GM12878 (cell line): ENCODE results near the gene LUZP2. TPM values are rescaled to one million over a fixed set of nuclear protein-coding genes. Genes with fewer than 3 reads are reported as not detected.

Experiments
- ATAC-seq: fragments of 200-7000 bp; cut with Tn5 transposase; 3 replicates; pipeline ENCODE4 v1.9.1; 2020; ENCODE audit warnings: mild to moderate bottlenecking, moderate library complexity
- Bru-seq: library from RNA; stranded (reverse); fragments of 400-500 nt; gene quantifications from one replicate; lab custom pipeline; 2021; lab: Mats Ljungman, UMichigan
- BruChase-seq, 2 experiments: library from RNA; stranded (reverse); fragments of 400-500 nt; gene quantifications; one replicate each; lab custom pipeline; 2021; lab: Mats Ljungman, UMichigan
- BruUV-seq: library from RNA; stranded (reverse); fragments of 400-500 nt; replicated peaks from 2 replicates; lab custom pipeline; 2021; lab: Mats Ljungman, UMichigan
- CTCF ChIA-PET: fragments of 300-600 bp; sonication (Branson Sonifier 250); formaldehyde crosslinking; extraction: SDS; loops from one replicate; lab custom pipeline; 2021; ENCODE audit warnings: inconsistent platforms; lab: Yijun Ruan, JAX
- POLR2A ChIA-PET: fragments of 350-600 bp; formaldehyde crosslinking; extraction: SDS; loops from one replicate; lab custom pipeline; 2021; ENCODE audit warnings: inconsistent platforms; lab: Charles Lee
- RAD21 ChIA-PET: fragments of 300-600 bp; sonication (Branson Sonifier 250); formaldehyde crosslinking; loops from one replicate; lab custom pipeline; 2023; ENCODE audit warnings: antibody characterized with exemption; ENCODE audit not compliant: unreplicated experiment; lab: Charles Lee
- SMC1A ChIA-PET: fragments of 300-600 bp; sonication (Branson Sonifier 250); formaldehyde crosslinking; loops from one replicate; lab custom pipeline; 2023; ENCODE audit not compliant: unreplicated experiment, uncharacterized antibody; lab: Charles Lee
- DNase-seq: peaks from one replicate; pipeline ENCODE4 v3.0.0-alpha.2; 2011; ENCODE audit warnings: low read depth, low spot score
- FAIRE-seq: peaks from 3 replicates; lab custom pipeline; 2011; peaks lifted over from hg19 to GRCh38; lab: Jason Lieb, UNC
- H2AFZ ChIP-seq: 2 replicates; pipeline ENCODE4 v1.6.0; 2011; ENCODE audit warnings: low read depth, low read length, control low read depth; ENCODE audit not compliant: control insufficient read depth
- H3K27ac ChIP-seq: 2 replicates; pipeline ENCODE4 v1.5.1; 2011; ENCODE audit warnings: control low read depth; ENCODE audit not compliant: control insufficient read depth, insufficient read depth
- H3K27me3 ChIP-seq, 2 experiments: replicated peaks in 1 of 2; 2 replicates each; pipeline versions ENCODE4 v1.6.0 to v1.6.1; 2011; ENCODE audit warnings: low read length in 1 of 2; ENCODE audit not compliant: control insufficient read depth in 2 of 2, insufficient read depth in 2 of 2
- H3K36me3 ChIP-seq, 2 experiments: 2 replicates each; pipeline ENCODE4 v1.5.1; 2011; ENCODE audit warnings: low read length in 1 of 2; ENCODE audit not compliant: control insufficient read depth in 2 of 2, insufficient read depth in 2 of 2
- H3K4me1 ChIP-seq: 2 replicates; pipeline ENCODE4 v1.6.1; 2011; ENCODE audit warnings: mild to moderate bottlenecking, low read length, moderate library complexity, mixed read lengths; ENCODE audit not compliant: control insufficient read depth, insufficient read depth
- H3K4me2 ChIP-seq: 2 replicates; pipeline ENCODE4 v1.6.0; 2011; ENCODE audit warnings: control low read depth; ENCODE audit not compliant: control insufficient read depth, insufficient read depth
- H3K4me3 ChIP-seq: fragments of 200-600 bp; sonication (generic); 2 replicates; pipeline ENCODE4 v1.5.1; 2016
- H3K79me2 ChIP-seq: 2 replicates; pipeline ENCODE4 v1.6.0; 2011; ENCODE audit warnings: low read length; ENCODE audit not compliant: control insufficient read depth, insufficient read depth
- H3K9ac ChIP-seq: 2 replicates; pipeline ENCODE4 v1.8.0; 2011; ENCODE audit warnings: low read length, control low read depth, mixed read lengths; ENCODE audit not compliant: control insufficient read depth, insufficient read depth
- H3K9me3 ChIP-seq: replicated peaks from 3 replicates; pipeline ENCODE4 v1.5.1; 2011; ENCODE audit warnings: mild to moderate bottlenecking, low read length; ENCODE audit not compliant: control insufficient read depth, insufficient read depth
- H4K20me1 ChIP-seq: 2 replicates; pipeline ENCODE4 v1.6.0; 2011; ENCODE audit not compliant: control insufficient read depth, insufficient read depth
- CHD2 ChIP-seq: IDR thresholded peaks from 2 replicates; pipeline ENCODE4 v1.6.1; 2011; ENCODE audit warnings: low read depth, low read length, improper control_type of control experiment, borderline replicate concordance
- E2F8 ChIP-seq: fragments of 450-650 bp; IDR thresholded peaks from 2 replicates; pipeline ENCODE4 v1.6.1; 2018; ENCODE audit warnings: mild to moderate bottlenecking, low read depth, moderate library complexity; ENCODE audit not compliant: partially characterized antibody
- EP300 ChIP-seq, 2 experiments: fragments of 150-350 bp in 1 of 2; IDR thresholded peaks; 2 replicates each; pipeline ENCODE4 v1.6.1; 2011 to 2012; ENCODE audit warnings: low read depth in 2 of 2, low read length in 2 of 2, borderline replicate concordance in 1 of 2, improper control_type of control experiment in 1 of 2, inconsistent platforms in 1 of 2; ENCODE audit not compliant: control insufficient read depth in 1 of 2
- ESRRA ChIP-seq: IDR thresholded peaks from 2 replicates; pipeline ENCODE4 v1.6.1; 2012; ENCODE audit warnings: mild to moderate bottlenecking, low read length, improper control_type of control experiment
- MYC ChIP-seq: IDR thresholded peaks from 2 replicates; pipeline ENCODE4 v1.6.1; 2011; ENCODE audit warnings: mild to moderate bottlenecking, low read length, moderate library complexity, inconsistent platforms; ENCODE audit not compliant: insufficient read depth, insufficient replicate concordance, insufficient read length, severe bottlenecking
- RB1 ChIP-seq: fragments of 450-650 bp; formaldehyde crosslinking; IDR thresholded peaks from 2 replicates; pipeline ENCODE4 v1.6.1; 2017; ENCODE audit warnings: mild to moderate bottlenecking, borderline replicate concordance
- RCOR1 ChIP-seq: conservative IDR thresholded peaks from 2 replicates; pipeline ENCODE4 v1.6.1; 2012; ENCODE audit warnings: low read depth, low read length, improper control_type of control experiment
- RFX5 ChIP-seq: IDR thresholded peaks from 2 replicates; pipeline ENCODE4 v1.6.1; 2011; ENCODE audit warnings: low read depth, low read length, improper control_type of control experiment
- SUPT20H ChIP-seq: IDR thresholded peaks from 2 replicates; pipeline ENCODE4 v1.6.1; 2011; ENCODE audit warnings: low read depth, mild to moderate bottlenecking, low read length, moderate library complexity, borderline replicate concordance; ENCODE audit not compliant: control insufficient read depth
- TARDBP ChIP-seq: IDR thresholded peaks from 2 replicates; pipeline ENCODE4 v1.6.1; 2016; ENCODE audit warnings: borderline replicate concordance
- WGBS: methylation state at CpG from one replicate; pipeline ENCODE4 v1.1.6; 2016; ENCODE audit warnings: low lambda C conversion rate; ENCODE audit not compliant: insufficient replicate concordance, insufficient coverage; ENCODE audit errors: missing lambda C conversion rate; 5-methylcytosine and 5-hydroxymethylcytosine counted together
- in situ Hi-C: fragments of 300-500 bp; cut with MboI; formaldehyde crosslinking; loops from 9 replicates; pipeline ENCODE4 v1.14.3; 2018; ENCODE audit warnings: mixed read lengths
- intact Hi-C: fragments of 100-400 bp; cut with micrococcal nuclease; formaldehyde crosslinking; loops from one replicate; pipeline ENCODE4 v1.14.2; 2022; ENCODE audit not compliant: unreplicated experiment
- long read RNA-seq, 2 experiments: library from polyadenylated mRNA; unstranded; transcript quantifications; one replicate each; pipeline ENCODE4 v2.0.0, GENCODE V29; 2019 to 2020
- polyA minus RNA-seq, 3 experiments: library from RNA; depleted of rRNA, polyadenylated mRNA; stranded (reverse); fragments of >200 nt; gene quantifications; 2 replicates each; pipeline ENCODE4 v1.2.3, GENCODE V29; 2011
- polyA plus RNA-seq, 11 experiments: library from polyadenylated mRNA; depleted of rRNA in 4 of 11; unstranded in 6 of 11; stranded (reverse) in 5 of 11; fragments of >200 nt; fragmentation: Nextera tagmentation in 4 of 11; fragmentation: Illumina TruSeq in 1 of 11; extraction: Ambion mirVana in 4 of 11; extraction: Trizol in 1 of 11; gene quantifications; 1 replicate in 1 of 11; 2 replicates in 10 of 11; pipeline versions ENCODE4 v1.2.1 to v1.2.3, GENCODE V29; 2011 to 2016; ENCODE audit warnings: inconsistent platforms in 2 of 11, missing spikeins in 2 of 11, low read depth in 1 of 11
- total RNA-seq, 4 experiments: library from RNA; depleted of rRNA in 3 of 4; stranded (reverse); fragments of >200 nt in 3 of 4; fragmentation: Illumina TruSeq in 1 of 4; extraction: Trizol in 1 of 4; gene quantifications; 2 replicates each; pipeline versions ENCODE4 v1.2.1 to v1.2.3, GENCODE V29; 2013 to 2021
- TF ChIP-seq, protein P1 (sequence below): IDR thresholded peaks from 2 replicates; pipeline ENCODE4 v1.6.1; 2011; ENCODE audit warnings: borderline replicate concordance, low read depth, mild to moderate bottlenecking, moderate library complexity, low read length; ENCODE audit not compliant: insufficient read depth, poor library complexity, severe bottlenecking
- TF ChIP-seq, protein P2 (sequence below): IDR thresholded peaks from 2 replicates; pipeline ENCODE4 v1.6.1; 2011; ENCODE audit warnings: borderline replicate concordance, low read depth, mild to moderate bottlenecking, moderate library complexity, mixed read lengths, low read length; ENCODE audit not compliant: insufficient read depth; ENCODE audit errors: extremely low read length

LUZP2 gene
- total RNA-seq (2013; cell fraction: nucleolus; rRNA removed): not detected in 2 replicates
- total RNA-seq (2014; rRNA removed) (not detected in 2 replicates), total RNA-seq (2014; rRNA removed; fragmentation: Illumina TruSeq; extraction: Trizol) (not detected in 2 replicates), total RNA-seq (2021) (not detected in 2 replicates), polyA plus RNA-seq (2011; rRNA removed) (not detected in 2 replicates), polyA plus RNA-seq (2014; fragmentation: Illumina TruSeq; extraction: Trizol) (not detected in 2 replicates), polyA plus RNA-seq (2014; fragmentation: Nextera tagmentation; extraction: Ambion mirVana) (not detected), polyA plus RNA-seq (2014; rRNA removed) (not detected in 2 replicates), polyA plus RNA-seq (2016; fragmentation: Nextera tagmentation; extraction: Ambion mirVana) (not detected), polyA minus RNA-seq (2011; rRNA and poly(A)+ RNA removed) (not detected in 2 replicates), Bru-seq, nascent RNA (percentile 0 among the genes with signal in this experiment), BruChase-seq, experiment 1, labeled RNA remaining after a 6-hour chase (percentile 0 among the genes with signal in this experiment), BruChase-seq, experiment 2, labeled RNA remaining after a 2-hour chase (percentile 0 among the genes with signal in this experiment)
- polyA plus RNA-seq (2011; ENCODE audit: low read depth): not detected
- polyA plus RNA-seq (2011; cell fraction: cytosol; rRNA removed): not detected in 2 replicates
- not detected in 2 replicates for polyA plus RNA-seq (2011; cell fraction: nucleus; rRNA removed)
- not detected in 2 replicates for polyA plus RNA-seq (2012)
- not detected in 2 replicates for polyA minus RNA-seq (2011; cell fraction: cytosol; rRNA and poly(A)+ RNA removed)
- polyA minus RNA-seq (2011; cell fraction: nucleus; rRNA and poly(A)+ RNA removed): not detected in 2 replicates
- long read RNA-seq, experiment 1: 0 reads
- long read RNA-seq, experiment 2, partial matches to known transcripts: 0 of 4 reads
- long read RNA-seq, experiment 2, other reads (novel, unspliced or antisense): 4 of 4 reads

- ChIA-PET RAD21 (no interaction called here), SMC1A (no interaction called here), POLR2A (no interaction called here), CTCF (no interaction called here)
- Histone ChIP-seq H4K20me1 (no peaks in the 10 kb centered on the region), H3K4me3 (no peak within 1 kb of the TSS), H2AFZ (no peak within 1 kb of the TSS), H3K79me2 (no peaks in the 10 kb centered on the region), H3K4me2 (no peak within 1 kb of the TSS), H3K9ac (no peak within 1 kb of the TSS), H3K27me3 (peaks cover 0 to 2% of the 10 kb centered on the region in 2 experiments; a peak in 2 of 4 replicates), H3K4me1 (no peaks in the 10 kb centered on the region), H3K9me3 (no peaks in the 10 kb centered on the region), H3K27ac (no peak within 1 kb of the TSS), H3K36me3 (no peaks in the 10 kb centered on the region)
- FAIRE-seq: no peak
- DNase-seq: no peak
- 37% methylated on average over 43 of the region's 65 CpGs for WGBS
- in situ Hi-C loops: no loop called here
- ATAC-seq: no peak
- BruUV-seq: no TSS peak
- intact Hi-C loops: no loop called here
- no peak for TF ChIP-seq EP300 (IDR thresholded peaks at IDR 0.05; ENCODE audit: borderline replicate concordance in 1 of 2, control insufficient read depth in 1 of 2, low read depth in 2 of 2, low read length in 2 of 2)
- no peak for TF ChIP-seq RB1
- no peak for TF ChIP-seq RCOR1
- TF ChIP-seq, protein P1, sequence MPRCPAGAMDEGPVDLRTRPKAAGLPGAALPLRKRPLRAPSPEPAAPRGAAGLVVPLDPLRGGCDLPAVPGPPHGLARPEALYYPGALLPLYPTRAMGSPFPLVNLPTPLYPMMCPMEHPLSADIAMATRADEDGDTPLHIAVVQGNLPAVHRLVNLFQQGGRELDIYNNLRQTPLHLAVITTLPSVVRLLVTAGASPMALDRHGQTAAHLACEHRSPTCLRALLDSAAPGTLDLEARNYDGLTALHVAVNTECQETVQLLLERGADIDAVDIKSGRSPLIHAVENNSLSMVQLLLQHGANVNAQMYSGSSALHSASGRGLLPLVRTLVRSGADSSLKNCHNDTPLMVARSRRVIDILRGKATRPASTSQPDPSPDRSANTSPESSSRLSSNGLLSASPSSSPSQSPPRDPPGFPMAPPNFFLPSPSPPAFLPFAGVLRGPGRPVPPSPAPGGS: no peak
- no peak for TF ChIP-seq SUPT20H
- TF ChIP-seq MYC: no peak
- no peak for TF ChIP-seq CHD2
- no peak for TF ChIP-seq TARDBP
- TF ChIP-seq ESRRA: no peak
- TF ChIP-seq, protein P2, sequence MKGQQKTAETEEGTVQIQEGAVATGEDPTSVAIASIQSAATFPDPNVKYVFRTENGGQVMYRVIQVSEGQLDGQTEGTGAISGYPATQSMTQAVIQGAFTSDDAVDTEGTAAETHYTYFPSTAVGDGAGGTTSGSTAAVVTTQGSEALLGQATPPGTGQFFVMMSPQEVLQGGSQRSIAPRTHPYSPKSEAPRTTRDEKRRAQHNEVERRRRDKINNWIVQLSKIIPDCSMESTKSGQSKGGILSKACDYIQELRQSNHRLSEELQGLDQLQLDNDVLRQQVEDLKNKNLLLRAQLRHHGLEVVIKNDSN: no peak
- TF ChIP-seq E2F8: no peak
- no peak for TF ChIP-seq RFX5
Observed at GRCh38 chr11:24496736-24497725, at the start of gene LUZP2. LUZP2 (plus strand) TSS chr11:24497053.
